HFF-Myc (cell line): ENCODE measurements around the gene TTC21B.

Experiments
- DNase-seq: peaks from one replicate; pipeline ENCODE4 v3.0.0-alpha.2; 2011; ENCODE audit warnings: low read depth; ENCODE audit errors: extremely low read depth
- H3K4me3 ChIP-seq: replicated peaks from 2 replicates; pipeline ENCODE4 v1.5.1; 2011; ENCODE audit warnings: low read depth, mild to moderate bottlenecking, control low read depth, low read length
- CTCF ChIP-seq: IDR thresholded peaks from 2 replicates; pipeline ENCODE4 v1.5.1; 2012; ENCODE audit warnings: mild to moderate bottlenecking, low read depth, low read length, control low read depth; ENCODE audit errors: missing control alignments

Gene TTC21B

GRCh38 chr2:165899311-165899710 is 54.3 kb downstream of the TTC21B start:
- no peak for TF ChIP-seq CTCF
- no peak for DNase-seq
- no peak overlapping the region for H3K4me3 ChIP-seq

- no peak for DNase-seq
- no peak for TF ChIP-seq CTCF
- no peak overlapping the region for H3K4me3 ChIP-seq
Measured at GRCh38 chr2:165898381-165898780, 55.2 kb downstream of the TTC21B start.

- no peak for TF ChIP-seq CTCF
- DNase-seq = no peak
- no peak overlapping the region for H3K4me3 ChIP-seq
Measured at GRCh38 chr2:165897726-165898125, 55.9 kb downstream of the TTC21B start.

GRCh38 chr2:165897074-165897473 is 56.5 kb downstream of the TTC21B start:
- H3K4me3 ChIP-seq = no peak overlapping the region
- no peak for DNase-seq
- no peak for TF ChIP-seq CTCF

- no peak overlapping the region for H3K4me3 ChIP-seq
- DNase-seq = no peak
- no peak for TF ChIP-seq CTCF
Measured at GRCh38 chr2:165895974-165896373, 57.6 kb downstream of the TTC21B start.

GRCh38 chr2:165893556-165893955 is 60.0 kb downstream of the TTC21B start:
- no peak overlapping the region for H3K4me3 ChIP-seq
- DNase-seq = no peak
- no peak for TF ChIP-seq CTCF

GRCh38 chr2:165892526-165892925 is 61.0 kb downstream of the TTC21B start:
- H3K4me3 ChIP-seq = no peak overlapping the region
- DNase-seq = no peak
- TF ChIP-seq CTCF = no peak
